ENCODE measurements around the gene PTGDR2.

Gene PTGDR2

GRCh38 chr11:60809691-60810090, 46.1 kb downstream of the PTGDR2 start:
- TF ChIP-seq ZFX (IDR thresholded peaks at IDR 0.05) (no peak), CTCF (conservative IDR thresholded peaks at IDR 0.05) (no peak)
- no peak overlapping the region for H3K27ac ChIP-seq

- H3K27ac ChIP-seq: no peak overlapping the region
- TF ChIP-seq CTCF (conservative IDR thresholded peaks at IDR 0.05): no peak
- TF ChIP-seq ZFX (IDR thresholded peaks at IDR 0.05): no peak
Observed at GRCh38 chr11:60809249-60809648, 46.5 kb downstream of the PTGDR2 start.

- H3K27ac ChIP-seq: no peak overlapping the region
- TF ChIP-seq CTCF (conservative IDR thresholded peaks at IDR 0.05) (no peak), ZFX (IDR thresholded peaks at IDR 0.05) (no peak)
Observed at GRCh38 chr11:60803273-60803936, 52.3 kb downstream of the PTGDR2 start.

GRCh38 chr11:60801194-60801593, 54.6 kb downstream of the PTGDR2 start:
- TF ChIP-seq CTCF (conservative IDR thresholded peaks at IDR 0.05): no peak
- no peak for TF ChIP-seq ZFX (IDR thresholded peaks at IDR 0.05)
- no peak overlapping the region for H3K27ac ChIP-seq

Measured in C4-2B (cell line).